HUDEP-2 (cell line): ENCODE measurements around the gene BBX.
"Not testable (repeated sequence)": the region's sequence is repeated elsewhere in the genome, so short reads cannot be mapped to it uniquely, and the experiment has no call there.

Experiments
- DNase-seq, 76 experiments: peaks; one replicate each; lab custom pipeline; 2025; ENCODE audit not compliant: unreplicated experiment in 76 of 76; lab: John Stamatoyannopoulos, UW

Gene BBX

DNA sequence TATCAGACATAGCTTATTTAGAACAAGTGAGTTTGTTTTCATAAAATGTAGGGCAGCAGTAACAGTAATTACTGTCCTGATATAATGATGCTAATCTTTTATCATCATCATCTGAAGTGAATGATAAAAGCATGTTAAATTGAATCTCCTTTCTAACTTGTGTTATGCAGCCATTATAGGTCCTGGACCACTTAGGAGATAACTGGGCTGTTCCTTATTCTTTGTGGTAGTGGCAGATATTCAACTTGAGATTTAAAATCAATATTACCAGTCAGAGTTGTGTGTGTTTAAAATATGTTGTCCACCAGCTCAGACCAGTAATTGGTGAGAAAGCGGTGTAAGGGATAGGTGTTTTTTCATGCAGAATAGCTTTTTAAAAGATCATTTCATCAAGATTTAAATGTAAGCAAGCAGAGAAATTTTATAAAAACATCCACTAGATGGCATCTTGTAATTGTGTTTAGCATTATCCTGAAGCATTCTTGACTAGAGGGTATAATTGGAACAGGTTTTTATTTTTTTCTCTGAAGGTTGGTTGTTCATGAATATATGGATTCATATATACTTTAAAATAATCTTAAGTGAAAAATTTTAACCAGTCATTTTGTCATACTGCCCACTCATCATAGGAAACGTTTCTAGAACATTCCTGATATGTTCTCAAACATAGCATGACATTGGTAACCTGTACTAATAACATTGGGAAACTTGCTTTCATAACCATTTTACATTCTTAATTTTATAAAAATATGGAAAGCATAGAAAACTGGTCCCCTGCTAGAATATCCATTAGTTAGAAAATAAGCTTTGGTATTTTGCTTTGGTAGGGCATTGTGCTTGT is 153.9 kb downstream of the BBX start:
- DNase-seq: peak in 6 of 76 experiments; percentile 2 to 30 (median 18)

- no peak for DNase-seq
These were observed 157.2 kb downstream of the BBX start for GRCh38 chr3:107679921-107680320.

- DNase-seq: no peak
These were observed 157.9 kb downstream of the BBX start for GRCh38 chr3:107680698-107681097.

- DNase-seq: no peak
These were observed 158.6 kb downstream of the BBX start for GRCh38 chr3:107681396-107681795.

GRCh38 chr3:107682580-107682979 is 159.8 kb downstream of the BBX start:
- DNase-seq: no peak

DNA sequence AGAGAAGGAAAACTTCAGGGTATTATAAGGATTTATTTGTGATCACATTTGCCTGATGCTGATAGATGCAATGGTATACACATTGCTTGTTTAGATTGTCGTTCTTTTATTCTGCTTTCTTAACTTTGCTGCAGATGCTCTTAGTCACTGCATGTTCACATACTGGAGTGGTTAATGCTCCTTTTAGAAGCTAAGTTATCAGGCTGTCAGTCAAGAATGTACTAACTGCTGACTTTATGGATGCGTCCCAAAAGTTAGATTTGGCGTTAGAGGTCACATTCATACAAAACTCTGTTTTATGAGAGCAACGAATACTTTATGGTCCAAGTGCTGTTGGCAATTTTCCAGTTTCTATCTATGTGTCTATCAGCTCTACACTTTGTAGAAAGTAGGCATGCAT is 160.7 kb downstream of the BBX start:
- DNase-seq: no peak

DNA sequence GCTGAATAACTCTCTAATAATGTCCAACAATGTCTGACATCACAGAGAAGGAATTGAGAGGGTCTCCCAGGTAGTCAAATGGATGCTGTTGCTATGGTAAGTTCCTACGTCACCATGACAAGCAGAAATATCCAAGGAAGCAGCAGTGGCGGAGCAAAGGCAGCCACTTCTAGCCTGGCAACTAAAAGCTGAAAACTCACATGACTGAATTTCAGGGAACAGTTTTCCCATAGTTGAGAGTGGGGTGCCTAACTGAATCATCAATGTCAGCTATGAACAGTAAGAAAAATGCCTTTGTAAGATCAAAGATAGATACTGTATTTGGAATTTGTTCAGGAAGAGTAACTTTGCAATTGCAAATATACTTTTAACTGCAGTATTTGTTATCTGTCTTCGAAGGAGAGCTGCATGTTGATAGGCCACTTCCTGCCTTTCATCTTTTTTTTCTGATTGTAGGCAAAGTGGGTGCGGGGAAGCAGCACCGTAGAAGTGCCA is 161.7 kb downstream of the BBX start:
- DNase-seq: no peak

DNA sequence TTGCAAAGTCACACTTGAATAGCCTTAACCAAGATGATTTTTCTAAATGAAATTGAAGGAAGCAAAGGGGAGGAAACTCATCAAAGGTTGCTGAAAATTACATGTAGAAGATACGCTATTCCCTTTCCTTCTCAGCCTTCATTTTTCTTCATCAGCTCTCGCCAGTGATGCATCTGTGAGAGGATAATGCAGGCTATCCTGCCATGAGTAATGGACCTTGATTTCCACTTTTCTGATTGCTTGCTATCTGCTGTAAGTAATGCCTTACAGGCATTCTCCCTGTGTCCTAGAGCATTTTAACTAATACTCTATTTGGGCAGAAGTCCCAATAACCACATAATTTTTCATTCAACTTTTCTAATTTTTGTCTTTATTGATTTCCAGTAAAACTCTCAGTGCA is 162.6 kb downstream of the BBX start:
- no peak for DNase-seq

GRCh38 chr3:107687056-107687581 is 164.4 kb downstream of the BBX start:
- no peak for DNase-seq

DNA sequence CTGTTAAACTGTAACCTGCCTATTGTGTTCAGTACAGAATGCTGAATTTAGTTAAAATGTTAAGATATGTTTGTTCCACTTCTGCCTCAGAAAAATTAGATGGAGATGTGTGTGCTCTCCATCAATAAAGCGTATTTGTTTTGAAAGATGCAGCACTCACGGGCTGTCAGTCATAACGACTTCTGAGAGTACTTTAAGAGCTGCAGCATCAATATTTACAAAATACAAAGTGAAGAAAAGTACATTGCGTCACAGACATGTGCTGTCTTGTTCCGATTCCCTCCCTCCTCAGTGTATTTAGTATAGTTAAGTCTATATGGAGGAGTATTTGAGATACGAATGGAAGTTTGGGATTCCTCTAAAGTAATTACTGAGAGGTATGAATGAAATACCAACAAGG is 166.6 kb downstream of the BBX start:
- no peak for DNase-seq

- peak in 13 of 76 experiments; percentile 4 to 24 (median 13) for DNase-seq
These were observed 167.9 kb downstream of the BBX start for GRCh38 chr3:107690522-107691138.

GRCh38 chr3:107691984-107692383 is 169.2 kb downstream of the BBX start:
- not testable (repeated sequence) for DNase-seq

DNA sequence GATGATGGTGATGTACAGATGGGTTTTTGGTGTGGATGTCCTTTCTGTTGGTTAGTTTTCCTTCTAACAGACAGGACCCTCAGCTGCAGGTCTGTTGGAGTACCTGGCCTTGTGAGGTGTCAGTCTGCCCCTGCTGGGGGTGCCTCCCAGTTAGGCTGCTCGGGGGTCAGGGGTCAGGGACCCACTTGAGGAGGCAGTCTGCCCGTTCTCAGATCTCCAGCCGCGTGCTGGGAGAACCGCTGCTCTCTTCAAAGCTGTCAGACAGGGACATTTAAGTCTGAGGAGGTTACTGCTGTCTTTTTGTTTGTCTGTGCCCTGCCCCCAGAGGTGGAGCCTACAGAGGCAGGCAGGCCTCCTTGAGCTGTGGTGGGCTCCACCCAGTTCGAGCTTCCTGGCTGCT is 174.6 kb downstream of the BBX start:
- DNase-seq: not testable (repeated sequence)

- DNase-seq: peak in 2 of 76 experiments; percentile 7 to 11
These were observed 175.1 kb downstream of the BBX start for GRCh38 chr3:107697855-107698254.

GRCh38 chr3:107699682-107700081 is 176.9 kb downstream of the BBX start:
- DNase-seq: no peak

- no peak for DNase-seq
These were observed 178.5 kb downstream of the BBX start for GRCh38 chr3:107701299-107701698.

GRCh38 chr3:107704477-107704876 is 181.7 kb downstream of the BBX start:
- DNase-seq: no peak

- DNase-seq: no peak
These were observed 182.3 kb downstream of the BBX start for GRCh38 chr3:107705046-107705445.

GRCh38 chr3:107710851-107711250 is 188.1 kb downstream of the BBX start:
- DNase-seq: peak in 29 of 76 experiments; percentile 1 to 55 (median 11)

DNA sequence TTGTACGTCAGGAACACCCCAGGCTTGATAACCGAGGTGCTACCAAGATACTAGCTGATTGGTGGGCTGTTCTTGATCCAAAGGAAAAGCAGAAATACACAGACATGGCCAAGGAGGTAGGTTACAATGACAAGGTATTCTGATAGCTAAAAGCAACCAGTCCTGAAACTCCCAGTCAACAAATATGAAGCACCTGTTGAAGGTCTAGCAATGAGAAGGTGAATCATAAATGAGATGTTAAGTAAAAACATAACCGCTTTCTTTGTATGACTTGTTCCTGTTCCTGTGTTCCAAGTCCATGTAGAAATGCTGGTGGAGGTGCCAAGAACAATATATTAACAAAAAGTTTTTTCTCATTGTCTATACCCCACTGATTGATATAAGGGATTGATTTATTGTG is 194.0 kb downstream of the BBX start:
- no peak for DNase-seq

- no peak for DNase-seq
These were observed 195.8 kb downstream of the BBX start for GRCh38 chr3:107718547-107718946.

- DNase-seq: no peak
These were observed 204.3 kb downstream of the BBX start for GRCh38 chr3:107727102-107727501.
